SW480 (cell line): Measurements from ENCODE around the gene CACNA2D2.

Experiments
- DNase-seq: peaks from one replicate; pipeline ENCODE4 v3.0.0-alpha.2; 2016; ENCODE audit warnings: low spot score

Gene CACNA2D2

DNA sequence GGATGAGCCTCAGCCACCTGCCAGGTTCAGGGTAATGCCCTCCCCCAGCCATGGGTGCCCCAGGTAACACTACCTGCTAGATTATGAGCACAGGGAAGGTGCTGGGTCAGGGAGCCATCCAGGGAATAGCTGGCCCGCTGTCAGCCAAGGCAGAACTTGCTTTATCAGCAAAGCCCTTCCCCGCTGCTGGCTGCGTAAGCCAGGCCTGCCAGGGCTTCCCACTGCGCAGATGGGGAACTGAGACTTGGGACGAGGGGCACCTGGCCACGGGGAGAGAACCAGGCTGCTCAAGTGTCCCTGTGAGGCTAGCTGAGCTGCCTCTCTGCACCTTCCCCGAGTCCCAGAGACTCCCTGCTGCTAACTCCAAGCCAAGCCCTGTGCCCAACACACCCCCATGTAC is 45.4 kb downstream of the CACNA2D2 start:
- DNase-seq: no peak

DNA sequence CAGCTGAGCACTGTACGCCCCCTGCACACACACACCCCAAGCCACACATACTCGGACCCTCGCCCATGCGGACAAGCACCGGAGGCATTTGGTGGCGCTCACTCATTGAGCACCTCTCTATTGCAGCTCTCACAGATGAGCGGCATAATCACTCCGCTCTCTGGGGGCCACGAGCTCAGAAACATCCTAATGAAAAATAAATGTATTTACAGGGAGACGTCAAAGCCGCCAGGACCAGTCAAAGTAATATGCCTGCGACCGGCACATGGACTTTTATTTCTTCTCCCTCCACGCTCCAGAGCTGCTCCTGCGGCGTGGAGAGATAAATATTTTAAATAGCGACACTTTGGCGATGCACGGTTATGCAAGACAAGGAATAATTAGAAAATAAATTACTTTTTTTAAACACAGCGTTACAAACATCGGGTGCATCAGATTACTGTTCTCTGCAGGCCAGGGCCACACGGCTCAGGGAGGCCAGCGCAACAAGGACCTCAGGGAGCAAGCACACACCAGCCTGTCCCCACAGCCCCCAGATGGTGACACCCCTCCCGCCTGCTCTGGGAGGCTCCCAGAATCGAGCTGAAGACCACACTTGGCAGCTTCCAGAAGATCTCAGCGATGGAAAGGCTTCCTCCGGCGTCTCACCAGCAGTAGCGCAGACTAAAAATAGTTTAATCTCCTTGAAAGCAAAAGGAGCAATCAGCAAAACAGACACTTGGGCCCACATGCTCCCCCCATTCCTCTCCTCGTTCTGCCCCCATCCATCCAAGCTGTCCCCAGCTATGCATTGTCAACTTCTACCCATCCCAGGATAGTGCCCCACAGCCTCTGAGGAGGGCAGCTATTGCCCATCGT is 48.0 kb downstream of the CACNA2D2 start:
- no peak for DNase-seq

DNA sequence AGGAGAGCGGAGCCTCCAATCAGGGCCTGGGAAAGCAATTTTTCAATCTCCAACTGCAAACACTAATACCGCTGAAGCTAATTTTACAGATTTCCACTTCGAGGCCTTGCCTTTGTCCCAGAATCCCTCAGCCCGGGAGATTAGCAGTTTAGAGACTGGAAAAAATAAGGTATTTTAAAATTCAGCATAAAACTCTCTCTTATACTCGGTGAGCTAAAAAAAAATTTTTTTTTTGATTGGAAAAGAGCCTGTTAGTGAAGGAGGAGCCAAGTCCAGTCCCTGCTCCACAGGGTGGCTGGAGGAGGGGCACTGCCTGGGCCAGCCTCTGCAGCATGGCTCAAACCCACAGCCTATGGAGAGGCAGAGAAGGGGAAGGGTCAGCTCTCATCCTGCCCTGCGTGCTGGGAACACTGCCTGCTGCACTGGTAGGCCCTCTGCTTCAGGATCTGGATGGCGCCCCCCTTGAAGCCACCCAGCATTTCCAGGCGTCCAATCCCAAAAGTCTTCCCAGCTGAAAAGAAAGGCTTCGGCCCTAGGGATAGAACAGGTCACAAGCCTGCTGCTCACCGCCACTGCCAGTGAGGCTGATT is 48.9 kb downstream of the CACNA2D2 start:
- no peak for DNase-seq

DNA sequence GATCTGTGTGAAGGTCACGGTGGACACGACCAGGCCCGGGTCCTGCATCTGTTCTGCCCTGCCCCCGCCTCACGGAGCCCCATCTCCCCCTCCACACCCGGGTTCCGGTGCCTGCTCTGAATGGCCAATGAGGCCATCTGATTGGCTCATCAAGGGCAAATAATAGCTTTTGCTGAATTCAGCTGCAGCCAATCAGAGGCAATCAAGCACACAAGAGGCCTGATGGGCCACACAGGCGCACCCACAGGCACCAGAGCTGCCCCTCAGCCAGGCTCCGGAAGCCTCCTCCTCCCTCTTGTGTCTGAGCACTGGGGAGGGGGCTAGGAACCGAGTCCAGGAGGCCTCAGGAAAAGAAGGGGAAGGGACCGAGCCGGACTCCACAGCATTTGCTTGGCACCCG is 49.5 kb downstream of the CACNA2D2 start:
- DNase-seq: no peak

DNA sequence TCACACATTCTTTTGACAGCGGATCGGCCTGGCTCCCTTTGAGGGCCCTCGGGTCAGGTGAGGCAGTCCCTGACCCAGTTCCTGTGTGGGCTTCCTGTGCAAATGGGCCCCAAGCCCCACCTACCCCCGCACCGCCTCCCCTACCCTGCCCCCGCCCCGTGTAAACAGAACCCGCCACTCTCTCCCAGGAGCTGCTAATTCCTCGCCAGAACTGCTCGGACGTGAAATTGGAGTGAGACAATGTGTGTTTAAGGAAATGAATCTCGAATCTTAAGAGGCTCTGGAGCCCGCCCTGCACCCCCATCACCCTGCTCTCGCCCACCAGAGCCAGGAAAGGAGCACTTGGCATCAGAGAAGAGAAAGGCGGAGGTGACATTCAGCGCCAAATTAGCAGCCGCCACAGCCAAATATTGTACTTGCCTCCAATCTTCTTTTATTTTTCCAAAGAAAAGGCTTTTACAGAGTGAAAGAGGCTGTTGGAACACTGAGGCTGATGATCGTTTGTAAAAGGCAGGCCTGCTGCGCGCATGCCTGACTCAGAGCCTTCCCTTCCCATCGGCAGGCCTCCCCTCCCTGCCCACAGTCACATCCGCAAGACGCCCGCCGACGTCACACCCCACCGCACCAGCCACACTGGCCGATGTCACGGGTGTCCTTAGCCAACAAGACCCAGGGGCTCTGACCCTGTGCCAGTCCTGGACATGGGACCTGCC is 53.1 kb downstream of the CACNA2D2 start:
- no peak for DNase-seq

DNA sequence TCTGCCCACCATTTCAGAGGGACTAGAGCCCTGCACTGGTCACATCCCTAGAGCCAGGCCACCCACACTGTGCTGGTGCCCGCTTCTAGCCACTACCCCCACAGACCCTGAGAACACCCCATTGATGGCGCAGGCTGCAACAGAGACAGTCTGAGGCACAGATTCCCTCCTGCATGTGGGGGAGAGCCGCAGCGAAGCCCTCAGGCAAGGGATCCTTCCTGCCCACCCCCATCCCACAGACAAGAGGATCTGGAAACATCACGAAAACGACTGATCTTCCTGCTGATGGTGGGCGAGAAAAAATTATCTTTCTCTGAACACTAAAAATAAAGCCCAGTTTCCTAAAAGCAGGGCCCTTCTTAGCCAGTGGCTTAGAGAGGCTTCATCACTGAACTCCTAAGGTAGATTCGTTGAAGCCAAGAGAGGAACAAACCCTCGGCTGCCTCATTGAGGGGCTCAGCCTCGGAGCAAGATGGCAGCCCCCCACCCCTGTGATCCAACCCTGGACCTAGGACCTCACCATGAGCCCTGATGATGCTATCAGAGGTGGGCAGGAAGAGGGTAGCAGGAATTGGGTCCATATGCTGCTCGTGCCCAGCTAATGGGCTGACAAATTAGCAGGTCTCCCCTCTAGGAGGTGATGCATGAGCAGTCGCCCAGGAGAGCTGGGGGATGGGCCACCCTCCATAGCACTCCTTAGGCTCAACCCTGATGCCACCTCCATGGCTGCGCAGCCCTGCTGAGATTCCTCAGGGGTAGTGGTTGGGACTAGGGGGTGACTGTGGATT is 54.5 kb downstream of the CACNA2D2 start:
- no peak for DNase-seq

DNA sequence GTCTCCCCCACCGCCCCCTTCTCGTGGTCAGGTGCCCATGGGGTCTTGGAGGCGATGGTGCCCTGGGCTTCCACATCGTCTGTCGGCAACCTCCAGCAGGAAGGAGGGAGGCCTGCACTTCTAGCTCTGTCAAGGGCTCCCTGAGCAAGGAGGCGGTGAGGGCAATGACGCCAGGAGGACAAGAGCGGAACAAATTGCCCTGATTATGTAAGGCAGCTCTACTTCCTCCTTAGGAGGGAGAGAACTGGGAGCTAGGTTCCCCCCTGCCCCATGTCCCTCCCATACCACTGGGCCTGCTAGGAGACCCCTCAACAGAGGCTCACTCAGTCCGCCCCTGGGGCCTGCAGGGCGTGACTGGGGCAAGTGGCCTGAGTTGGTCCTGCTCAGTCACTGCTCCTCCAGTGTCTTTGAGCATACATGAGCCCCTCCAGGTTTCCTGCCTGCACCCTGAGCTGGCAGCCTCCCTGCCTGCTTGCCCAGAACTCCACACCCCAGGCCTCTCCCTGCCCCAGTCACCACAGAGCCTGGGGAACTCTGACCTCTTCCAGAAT is 56.1 kb downstream of the CACNA2D2 start:
- DNase-seq: no peak

DNA sequence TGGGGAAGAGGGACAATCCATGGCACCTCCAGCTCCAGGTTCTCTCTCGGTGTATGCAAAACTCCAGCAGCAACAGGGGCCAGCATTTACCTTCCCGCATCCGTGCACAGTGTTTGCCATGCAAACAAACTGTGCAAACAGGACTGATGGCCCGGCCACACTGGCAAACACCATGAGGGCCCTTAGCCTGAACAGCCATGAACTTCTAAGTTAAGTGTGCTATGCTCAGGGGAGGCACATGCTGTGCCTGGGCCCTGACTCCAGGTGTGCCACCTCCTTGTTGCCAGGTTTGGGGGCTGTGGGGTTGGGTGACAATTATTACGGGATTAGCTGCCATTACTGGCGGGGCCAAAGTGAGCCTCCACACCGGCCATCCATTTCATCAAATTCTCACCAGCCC is 57.5 kb downstream of the CACNA2D2 start:
- DNase-seq: no peak

DNA sequence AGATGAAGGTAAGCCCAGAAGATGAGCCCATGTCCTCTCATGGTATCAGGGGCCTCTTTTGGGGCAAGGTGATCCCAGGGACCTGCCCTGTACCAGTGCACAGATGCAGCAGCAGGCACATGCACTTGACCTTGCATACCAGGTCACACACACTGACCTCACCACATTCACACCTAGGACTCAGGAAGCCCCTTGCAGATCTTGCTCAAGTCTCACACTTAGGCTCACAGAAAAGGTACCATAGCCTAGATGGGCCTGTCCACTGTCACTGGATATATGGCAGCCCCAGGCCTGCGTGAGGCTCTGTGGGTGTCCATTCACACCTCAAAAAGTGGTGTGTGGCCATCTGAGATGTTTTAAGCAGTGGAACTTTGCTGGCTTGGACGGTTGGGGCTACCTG is 58.7 kb downstream of the CACNA2D2 start:
- DNase-seq: no peak

DNA sequence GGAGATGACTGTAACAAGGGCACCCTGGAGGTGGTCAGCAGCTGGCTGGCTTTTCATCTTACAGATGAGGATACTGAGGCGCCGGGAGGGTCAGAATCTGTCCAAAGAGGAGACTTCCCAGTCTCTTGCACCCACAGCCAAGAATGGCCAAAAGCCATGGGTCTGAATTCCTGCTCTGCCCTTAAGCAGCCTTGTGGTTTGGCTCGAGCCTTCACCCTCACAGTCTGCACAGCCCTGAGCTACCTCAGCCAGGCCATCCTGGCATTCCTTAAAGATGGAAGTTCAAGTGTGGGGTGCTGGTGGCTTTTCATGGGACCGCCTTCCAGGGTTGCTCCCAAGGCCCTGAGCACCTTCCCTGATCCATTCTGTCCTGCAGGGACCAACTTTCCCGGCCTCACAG is 59.2 kb downstream of the CACNA2D2 start:
- DNase-seq: no peak

DNA sequence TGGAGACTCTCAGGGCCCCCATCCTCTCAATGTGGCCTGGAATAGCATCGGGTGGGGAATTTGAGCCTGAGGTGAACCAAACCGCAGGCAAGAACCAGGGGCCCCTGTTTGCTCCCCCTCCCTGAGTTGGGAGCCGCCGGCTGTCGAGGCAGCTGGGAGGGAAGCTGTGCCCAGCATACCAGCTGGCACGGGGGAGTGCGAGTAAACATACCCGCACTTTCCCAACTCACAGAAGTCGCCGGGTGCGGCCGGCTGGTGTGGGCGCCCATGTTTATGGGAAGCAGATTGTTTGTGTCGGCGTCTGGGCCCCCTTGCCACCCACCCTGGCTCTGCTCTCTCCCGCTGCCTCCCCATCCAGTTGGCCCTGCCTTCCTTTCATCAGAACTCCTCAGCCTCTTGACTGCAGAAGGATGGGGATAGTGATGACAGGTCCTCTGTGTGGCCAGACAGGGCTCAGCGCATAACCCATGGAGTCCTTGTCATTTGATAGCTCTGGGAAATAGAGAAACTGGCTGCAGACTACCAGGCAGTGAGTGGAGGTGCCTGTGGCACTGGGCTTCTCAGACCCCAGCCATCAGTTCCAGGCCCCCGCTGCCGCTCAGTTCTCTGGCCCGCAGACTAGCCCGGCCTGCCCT is 60.4 kb downstream of the CACNA2D2 start:
- DNase-seq: no peak

DNA sequence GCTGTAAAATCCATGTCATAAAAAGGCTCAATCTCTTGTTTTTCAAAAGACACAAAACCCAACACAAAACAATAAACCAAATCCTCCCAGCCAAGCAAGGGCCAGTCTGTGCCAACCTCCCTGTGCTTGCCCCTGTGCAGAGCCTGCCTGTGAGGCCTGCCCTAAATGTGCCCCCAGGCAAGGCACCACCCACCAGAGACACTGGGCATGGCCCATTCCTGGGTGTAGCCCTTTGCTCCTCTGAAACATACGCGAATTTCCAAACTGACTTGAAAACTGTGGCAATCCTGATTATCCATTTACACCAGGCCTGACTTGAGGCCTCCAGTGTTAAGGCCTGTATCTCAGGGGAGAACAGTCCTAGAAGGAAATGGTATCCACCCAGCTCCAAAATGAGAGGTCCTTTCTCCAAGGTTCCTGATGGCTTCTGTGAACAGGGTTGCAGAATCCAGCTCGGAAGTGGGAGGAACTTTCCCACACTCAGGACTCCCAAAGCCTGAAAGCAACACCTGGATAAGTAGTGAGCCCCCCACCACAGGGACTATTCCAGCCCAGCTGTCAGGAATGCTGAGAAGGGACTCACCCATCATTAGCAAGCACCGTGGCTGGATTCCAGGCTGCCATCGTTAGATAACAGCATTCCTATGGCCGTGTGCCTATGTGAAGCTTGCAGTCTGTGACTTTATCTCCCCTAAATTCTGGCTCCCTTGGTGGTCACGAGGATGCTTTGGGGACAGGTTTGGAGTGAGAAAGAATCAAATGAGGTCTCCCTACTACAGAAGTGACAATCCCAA is 61.8 kb downstream of the CACNA2D2 start:
- no peak for DNase-seq

DNA sequence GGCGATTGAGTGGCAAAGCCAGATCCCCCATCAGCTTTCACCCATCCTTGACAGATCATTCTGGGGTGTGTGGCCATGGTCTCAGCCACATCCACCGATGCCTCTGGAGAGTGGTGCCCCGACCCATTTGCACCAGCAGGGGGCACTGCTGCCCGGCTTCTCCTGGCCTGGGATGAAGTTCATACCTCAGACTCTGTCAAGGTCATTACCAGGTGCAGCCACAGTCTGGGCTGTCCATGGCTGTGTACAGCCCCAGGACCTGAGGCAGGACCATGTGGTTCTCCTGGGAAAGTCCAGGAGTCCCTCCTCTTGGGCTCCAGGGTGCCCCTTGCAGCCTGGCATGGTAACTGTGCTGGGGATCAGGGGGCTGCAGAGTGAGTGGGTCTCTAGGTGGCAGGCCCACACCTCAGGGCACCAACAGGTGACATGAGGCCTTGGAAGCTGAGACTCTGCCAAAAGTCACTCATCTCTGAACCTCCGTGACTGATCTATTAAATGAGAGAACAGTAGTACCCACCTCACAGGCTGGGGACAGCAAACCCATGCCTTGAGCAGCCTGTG is 67.2 kb downstream of the CACNA2D2 start:
- DNase-seq: peak; percentile 32

DNA sequence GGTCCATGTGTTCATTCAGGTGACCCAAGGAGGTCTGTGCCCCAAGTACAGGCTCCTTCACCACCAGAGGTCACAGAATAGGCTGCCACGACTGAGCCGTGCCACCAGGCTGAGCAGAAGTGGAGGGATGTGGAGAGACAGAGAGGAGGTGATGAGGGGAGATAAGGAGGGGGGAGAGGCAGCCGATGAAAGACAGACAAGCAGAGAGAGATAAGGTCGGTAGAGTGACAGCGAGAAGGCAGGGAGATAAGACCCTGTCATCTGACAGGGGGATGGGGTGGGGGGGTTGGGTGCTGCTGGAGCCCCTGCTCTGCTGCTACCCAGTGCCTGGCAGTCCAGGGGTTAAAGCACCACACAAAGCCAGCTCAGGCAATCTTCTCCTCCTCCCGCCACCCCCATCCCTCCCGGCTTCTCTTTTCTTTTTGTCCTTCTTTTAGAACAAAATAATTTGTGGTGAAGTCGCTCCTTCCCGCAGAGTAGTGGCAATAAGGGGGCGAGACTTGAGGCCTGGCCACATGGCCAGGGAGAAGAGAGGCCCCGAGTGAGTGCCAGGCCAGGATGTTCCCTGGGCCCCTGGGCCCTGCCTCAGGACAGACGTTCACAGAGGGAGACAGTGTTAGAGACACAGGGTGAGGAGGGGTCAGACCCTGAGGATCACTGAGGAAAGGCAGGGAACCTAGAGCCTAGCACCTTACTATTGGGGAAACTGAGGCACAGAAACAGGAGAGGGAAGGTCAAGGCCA is 67.9 kb downstream of the CACNA2D2 start:
- no peak for DNase-seq

DNA sequence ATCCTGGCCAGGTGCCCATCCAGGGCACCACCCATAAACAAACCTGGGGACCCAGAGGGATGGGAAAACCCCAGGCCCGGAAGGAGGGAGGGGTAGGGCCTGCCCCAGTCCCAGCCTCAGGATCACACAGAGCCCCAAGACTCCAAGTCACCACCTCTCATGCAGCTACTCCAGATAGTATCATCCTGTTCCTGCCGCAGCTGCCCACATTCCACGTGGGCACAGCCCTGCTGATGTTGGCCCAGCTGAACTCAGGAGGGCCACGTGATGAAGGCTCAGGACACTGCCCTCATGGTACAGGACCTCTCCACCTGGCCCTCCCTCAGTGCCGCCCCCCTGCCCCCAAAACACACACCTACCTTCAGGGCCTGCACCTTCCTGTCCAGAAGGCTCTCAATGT is 69.5 kb downstream of the CACNA2D2 start:
- no peak for DNase-seq

DNA sequence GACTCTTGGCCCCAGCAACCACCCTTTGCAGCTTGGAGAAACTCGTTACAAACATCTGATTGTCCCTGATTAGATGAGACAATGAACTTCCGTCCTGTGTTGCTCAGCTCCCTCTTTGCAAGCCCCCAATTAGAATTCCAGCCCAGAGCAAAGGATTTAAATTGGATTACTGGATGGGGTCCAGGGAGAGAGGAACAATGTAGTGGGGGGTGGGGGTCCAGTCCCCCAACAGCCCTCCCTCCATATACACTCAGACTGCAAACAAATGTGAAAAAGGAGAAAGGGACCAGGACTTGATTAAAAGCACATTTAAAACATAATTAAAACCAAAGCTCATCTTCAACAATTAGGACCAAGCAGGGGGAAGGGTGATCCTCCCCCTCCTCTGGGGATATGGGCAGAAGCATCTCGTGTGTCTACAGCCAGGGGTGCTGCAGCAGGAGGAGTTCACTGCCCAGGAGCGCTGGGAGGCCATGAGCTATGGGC is 72.4 kb downstream of the CACNA2D2 start:
- DNase-seq: no peak

DNA sequence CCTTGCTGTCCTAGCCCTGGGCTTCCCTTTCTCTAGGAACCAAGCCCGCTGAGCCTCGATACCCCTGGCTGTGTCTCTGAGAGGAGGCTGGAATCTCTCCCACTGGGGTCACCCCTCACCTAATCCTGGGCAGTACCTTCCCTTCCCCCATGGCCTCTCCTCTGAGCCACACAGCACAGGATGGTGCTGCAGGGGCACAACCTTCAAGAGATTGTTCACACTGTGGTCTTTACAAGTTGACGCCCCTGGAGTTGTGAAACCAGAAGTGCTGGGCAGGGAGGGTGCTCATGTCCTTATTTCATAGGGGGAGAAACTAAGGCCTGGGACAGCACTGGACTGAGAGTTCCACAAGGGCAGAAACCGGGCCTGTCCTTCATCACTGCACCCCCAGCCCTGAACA is 73.2 kb downstream of the CACNA2D2 start:
- no peak for DNase-seq

DNA sequence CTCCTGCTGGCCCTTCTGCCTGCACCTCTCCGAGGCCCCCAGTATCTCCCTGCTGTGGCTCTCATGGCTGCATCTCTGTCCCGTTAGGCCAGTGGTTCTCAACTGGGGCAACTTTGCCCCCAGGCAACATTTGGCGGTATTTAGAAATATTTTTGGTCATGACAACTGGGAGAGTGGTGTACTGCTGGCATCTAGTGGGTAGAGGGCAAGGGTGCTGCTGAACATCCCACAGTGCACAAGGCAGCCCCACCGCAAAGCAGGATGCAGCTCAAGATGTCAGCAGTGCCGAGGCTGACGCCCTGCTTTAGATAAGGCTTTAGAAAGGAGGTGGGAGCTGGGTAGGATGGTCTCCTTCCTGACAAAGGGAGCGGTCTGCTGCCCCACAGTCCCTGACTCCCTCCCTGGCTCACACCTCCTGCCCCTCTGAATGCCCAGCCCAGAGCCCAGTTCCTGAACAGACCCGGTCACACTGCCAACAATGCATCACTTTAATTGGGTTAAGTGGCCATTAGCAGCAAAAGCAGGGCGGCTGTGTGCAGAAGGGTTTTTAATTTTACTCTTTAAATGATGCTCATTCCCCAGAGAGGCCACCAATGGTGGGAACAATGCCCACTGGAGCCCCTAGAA is 75.3 kb downstream of the CACNA2D2 start:
- DNase-seq: no peak

DNA sequence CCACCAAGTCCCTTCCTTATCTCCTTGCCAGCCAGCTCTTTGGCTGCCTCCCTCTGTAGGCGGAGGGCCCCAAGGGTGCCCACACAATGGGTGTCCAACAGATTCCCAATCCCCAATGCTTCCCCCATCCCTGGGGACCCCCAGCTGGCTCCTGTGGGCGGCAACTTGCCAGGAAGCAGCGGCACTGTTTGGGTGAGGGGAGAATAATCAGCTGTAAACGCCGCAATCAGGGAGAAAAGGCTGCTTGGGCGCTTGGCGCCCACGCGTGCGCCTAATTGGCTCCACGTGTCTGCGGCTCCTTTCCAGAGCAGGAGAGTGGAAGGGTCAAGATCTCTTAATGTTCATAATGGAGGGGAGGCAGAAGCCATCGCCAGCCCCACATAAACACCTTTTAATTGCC is 76.2 kb downstream of the CACNA2D2 start:
- no peak for DNase-seq
